ENCODE data around the gene TUBA4B.
"Not testable (repeated sequence)": the region's sequence is repeated elsewhere in the genome, so short reads cannot be mapped to it uniquely, and the experiment has no call there.

Gene TUBA4B

DNA sequence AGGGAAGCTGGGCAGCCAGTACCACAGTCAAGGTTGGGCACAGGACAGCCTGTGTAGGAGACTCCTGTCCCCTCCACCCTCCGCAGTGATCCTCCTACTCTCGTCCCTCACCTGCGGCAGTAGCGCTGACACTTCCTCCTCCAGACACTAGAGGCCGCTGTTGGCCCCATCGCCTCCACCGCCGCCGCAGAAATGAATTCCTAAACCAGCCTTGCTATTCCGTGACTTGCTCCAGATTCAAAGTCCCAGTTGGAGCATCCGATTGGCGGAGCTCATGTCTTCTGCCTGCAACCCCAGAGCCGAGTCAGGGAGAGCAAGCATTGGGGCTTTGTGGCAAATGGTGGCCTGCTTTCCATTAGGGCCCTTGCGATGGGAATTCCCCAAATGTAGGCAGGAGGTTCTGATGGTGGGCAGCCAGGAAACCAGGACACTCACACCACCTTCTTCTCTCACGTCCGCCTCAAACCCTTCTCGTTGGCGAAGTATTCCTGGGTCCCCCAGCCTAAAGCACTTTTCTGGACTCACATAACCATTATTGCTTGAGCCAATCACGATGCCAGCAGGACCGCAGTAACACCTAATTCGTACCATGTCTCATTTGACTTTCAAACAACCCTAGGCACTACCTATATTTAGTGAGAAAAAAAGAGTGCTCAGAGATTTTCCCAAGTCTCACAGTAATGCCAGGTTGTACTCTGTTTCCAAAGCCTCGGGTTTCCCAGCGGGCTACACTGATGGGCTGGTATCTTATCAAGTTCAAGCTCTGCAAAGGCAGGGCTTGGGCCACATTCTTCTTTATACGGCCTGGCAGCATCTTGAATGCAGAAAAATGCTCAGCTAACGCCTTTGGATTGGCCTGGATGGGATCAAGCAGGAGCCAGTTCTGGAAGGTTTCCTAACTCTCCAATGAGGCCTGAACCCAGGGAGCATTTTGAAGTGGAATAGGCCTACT lies 24.9 kb downstream of the TUBA4B start:
- peak; percentile 63 for DNase-seq (ENCODE audit: low read depth)

DNA sequence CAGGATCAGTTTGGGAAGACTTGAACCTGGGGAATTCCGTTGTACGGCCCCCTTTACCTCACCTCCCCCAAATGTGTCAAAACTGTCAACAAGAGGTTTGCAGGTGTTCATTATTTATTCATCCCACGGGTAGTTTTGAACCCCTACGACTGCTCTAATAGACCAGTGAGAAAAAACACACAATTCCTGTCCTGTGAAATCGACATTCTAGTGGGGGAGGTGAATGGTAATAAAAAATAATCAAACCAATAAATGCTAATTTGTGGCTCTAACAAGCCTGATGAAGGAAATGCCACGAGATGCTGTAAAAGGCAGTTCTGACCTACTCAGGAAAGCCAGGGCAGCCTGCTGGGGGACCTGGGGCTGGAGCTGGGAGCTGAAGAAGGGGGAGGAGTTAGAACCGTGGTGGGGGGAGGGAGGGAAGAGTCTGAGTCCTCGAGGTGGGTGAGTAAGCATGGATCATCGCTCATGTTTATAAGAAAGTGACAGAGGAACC lies 25.7 kb downstream of the TUBA4B start:
- DNase-seq (ENCODE audit: low read depth) = no peak

DNA sequence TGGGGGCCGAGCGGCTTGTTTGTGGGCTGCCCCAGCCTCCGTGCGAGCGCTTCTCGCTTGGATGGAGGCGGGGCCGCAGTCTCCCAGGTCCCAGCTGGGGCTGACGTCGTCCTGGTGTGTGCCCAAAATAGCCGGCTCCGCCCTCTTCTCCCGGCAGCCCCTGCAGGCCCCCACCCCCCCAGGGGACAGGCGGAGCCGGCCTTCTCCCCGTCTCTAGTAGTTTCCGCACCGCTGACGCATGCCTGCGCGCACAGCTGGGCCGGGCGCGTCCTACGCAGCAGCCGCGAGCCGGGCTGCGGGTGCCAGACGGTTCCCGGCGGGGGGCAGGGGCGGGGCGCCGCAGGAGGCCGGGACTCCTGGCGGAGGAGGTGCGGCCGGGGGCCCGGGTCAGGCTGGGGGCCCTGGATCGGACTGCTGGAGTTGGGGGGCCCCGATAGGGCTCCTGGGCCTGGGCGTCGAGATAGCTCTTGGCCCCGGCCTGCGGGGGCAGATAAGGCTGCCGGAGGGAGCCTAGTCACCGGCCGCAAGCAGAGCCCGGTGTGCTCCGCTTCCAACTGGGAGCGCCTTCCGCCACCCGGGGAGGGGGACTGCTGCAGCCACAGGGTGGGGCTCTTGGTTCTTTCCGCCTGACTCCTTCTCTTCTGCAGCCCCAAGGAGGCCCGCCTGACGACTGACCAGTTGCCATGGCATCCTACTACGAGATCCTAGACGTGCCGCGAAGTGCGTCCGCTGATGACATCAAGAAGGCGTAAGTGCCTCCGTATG lies 26.3 kb downstream of the TUBA4B start, which contains the start of gene DNAJB2:
TSS of gene DNAJB2 (plus strand) at position 216 of the 765 bp plus-strand sequence. CDS start at position 684, 468 bp downstream.
- peak; percentile 96 for DNase-seq (ENCODE audit: low read depth)

DNA sequence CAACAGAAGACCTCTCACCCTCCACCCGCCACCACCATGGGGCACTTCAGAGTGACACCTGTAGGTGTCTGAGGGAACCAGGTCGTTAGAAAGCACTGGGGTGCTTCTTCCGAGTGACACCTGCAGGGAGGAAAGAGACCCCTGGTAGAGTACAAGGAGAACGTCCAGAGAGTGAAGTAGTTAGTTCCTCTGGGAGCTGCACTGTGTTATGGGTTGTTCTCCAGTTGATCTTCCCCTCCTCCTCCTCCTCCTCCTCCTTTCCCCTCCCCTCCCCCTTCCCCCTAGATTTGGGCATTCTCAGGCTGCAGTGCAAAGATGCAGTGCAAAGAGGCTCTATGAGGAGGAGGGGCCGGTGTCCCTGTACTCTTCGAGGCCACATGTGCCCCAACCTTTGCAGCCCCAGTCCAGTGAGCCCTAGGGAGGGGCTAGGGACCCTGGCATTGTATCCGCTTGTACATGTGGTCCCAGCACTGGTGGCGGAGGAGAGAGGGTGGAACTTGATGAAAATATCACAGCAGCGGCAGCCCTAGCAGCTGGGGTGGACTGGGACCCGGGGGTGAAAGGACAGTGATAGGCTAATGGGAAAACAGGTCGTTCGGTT lies 27.0 kb downstream of the TUBA4B start:
- DNase-seq (ENCODE audit: low read depth) = no peak

DNA sequence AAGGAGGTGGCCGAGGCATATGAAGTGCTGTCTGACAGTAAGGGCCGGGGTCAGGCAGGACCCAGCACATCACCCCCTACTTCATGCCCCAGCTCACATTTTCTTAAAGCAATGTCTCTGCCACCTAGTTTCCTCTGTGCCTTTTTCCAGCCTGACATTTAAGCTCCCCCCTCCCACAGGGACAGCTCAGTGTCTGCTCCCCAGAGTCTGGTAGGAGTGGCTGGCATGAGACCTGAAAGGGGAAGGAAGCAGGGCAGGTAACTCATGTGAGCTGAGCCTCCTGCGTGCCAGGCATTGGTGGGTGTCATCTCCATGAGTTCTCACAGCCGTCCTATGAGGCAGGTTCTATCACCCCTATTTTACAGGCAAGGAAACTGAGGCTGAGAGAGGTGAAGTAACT lies 27.6 kb downstream of the TUBA4B start:
- DNase-seq (ENCODE audit: low read depth) = no peak

DNA sequence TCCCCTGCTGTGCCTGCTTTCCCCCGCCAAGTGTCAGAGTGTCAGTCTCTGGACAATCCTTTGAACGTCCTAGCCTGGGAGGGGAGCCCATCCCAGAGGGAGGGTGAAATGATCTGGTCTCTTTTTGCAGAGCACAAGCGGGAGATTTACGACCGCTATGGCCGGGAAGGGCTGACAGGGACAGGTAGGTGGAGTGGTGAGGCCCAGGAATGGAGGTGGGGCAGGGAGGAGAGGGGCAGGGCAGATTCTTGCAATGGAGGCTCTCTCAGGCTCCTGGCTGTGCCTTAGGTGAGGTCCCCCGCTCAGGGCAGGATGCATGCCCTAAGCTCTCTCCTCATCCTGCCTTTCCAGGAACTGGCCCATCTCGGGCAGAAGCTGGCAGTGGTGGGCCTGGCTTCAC lies 28.5 kb downstream of the TUBA4B start:
- DNase-seq (ENCODE audit: low read depth) = no peak

DNA sequence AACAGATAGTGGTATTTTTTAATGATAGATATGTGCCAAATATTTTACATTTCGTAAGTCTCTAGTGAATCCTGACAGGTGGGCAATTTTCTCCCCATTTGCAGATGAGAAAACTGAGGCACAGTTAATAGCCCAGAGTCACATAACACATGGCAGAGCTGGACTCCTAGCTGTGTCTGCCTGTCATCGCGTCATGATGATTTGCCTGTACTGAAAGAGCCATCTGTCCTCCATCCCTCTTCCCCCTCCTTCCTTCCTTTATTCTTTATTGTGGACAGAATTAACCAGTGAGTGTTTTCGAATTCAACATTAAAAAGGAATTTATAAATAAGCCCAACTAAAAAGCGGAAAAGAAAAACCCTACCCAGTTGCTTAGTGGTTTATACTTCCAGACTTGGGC lies 29.3 kb downstream of the TUBA4B start:
- DNase-seq (ENCODE audit: low read depth) = no peak

DNA sequence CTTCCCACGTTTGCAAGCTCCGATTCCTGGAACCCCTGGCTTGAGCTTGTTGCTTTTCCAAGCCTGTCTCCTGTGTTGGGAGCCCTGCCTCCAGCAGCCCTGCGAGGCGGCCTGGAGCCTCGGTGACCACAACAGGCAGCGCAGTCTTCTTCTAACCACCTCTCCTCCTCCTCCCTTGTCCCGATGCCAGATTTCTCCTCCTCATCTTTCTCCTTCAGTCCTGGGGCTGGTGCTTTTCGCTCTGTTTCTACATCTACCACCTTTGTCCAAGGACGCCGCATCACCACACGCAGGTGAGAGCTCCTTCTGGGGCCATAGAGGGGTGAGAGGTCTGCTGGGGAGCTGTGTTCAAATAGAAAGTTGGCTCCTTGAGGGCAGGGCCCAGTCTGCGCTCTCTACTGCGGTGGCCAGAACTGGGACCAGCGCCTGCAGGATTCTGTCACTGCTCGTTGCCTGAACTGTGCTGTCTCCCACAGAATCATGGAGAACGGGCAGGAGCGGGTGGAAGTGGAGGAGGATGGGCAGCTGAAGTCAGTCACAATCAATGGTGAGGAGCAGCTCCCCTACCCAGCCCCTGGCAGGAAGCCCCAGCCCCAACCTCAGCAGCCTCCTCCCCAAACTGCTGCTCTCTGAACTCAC lies 30.0 kb downstream of the TUBA4B start:
- no peak for DNase-seq (ENCODE audit: low read depth)

DNA sequence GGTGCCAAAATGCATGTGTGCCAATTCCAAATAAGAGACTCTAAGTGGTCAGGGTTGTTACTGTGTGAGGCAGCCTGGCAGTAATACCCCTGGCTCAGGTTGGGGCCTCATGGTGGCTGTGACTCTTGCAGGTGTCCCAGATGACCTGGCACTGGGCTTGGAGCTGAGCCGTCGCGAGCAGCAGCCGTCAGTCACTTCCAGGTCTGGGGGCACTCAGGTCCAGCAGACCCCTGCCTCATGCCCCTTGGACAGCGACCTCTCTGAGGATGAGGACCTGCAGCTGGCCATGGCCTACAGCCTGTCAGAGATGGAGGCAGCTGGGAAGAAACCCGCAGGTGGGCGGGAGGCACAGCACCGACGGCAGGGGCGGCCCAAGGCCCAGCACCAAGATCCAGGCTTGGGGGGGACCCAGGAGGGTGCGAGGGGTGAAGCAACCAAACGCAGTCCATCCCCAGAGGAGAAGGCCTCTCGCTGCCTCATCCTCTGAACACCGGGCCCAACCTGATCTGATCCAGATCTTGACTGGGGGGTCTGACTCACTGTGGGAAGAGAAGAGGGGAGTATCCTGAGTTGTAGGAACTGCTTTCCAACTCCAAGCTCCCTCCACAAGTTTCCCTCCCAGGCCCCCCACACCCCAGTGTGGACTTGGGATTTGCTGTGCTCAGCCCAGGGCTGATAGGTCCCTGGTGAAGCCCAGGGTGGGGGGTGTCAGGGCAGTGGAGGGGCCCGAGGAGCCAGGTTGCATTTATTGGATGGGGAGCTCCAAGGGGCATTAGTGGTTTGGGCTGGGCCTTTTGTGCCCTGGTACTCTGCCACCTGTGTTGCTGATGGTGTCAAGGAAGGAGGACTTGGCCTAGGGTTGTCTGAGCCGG lies 31.7 kb downstream of the TUBA4B start:
- DNase-seq (ENCODE audit: low read depth) = no peak

DNA sequence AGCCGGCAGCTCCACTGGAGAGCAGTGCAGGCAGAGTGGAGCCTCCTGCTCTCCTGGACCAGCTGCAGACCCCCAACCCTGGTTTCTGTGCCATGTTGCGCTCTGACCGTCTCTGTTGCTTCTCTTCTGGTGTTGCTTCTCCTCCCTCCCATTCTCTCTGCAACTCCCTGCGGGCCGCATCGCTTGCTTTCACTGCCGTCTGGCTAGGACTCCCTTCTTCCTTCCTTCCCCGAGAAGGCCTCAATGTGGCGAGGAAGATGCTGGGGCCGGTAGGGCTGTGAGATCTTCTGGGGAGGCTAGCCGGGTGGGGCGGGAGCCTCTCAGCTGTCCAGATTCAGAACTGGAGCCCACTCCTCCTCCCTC lies 32.3 kb downstream of the TUBA4B start:
- DNase-seq (ENCODE audit: low read depth) = no peak

DNA sequence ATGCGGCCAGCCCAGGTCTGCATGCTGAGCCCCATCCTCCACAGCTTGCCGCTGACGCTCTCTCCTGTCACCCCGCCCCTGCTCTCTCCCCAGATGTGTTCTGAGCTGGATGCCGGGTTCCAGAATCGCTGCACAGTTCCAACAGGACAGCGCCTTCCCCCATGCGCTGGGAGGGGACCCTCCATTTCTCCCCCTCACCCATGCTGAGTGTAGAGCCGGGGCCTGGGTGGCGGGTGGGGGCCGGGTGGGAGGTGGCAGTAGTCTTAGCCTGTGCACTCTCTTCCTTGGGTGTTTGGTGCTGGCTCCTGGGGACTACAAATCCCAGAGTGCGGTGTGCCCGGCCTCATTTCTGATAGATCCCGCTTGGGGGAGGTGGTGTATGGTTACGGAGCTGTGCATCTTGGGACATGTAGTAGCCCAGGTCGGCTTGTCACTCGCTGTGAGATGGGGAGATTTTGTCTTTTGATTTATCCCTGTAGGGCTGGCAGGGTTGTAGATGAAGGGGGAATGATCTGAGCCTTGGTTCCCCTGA lies 32.9 kb downstream of the TUBA4B start:
- DNase-seq (ENCODE audit: low read depth) = no peak

DNA sequence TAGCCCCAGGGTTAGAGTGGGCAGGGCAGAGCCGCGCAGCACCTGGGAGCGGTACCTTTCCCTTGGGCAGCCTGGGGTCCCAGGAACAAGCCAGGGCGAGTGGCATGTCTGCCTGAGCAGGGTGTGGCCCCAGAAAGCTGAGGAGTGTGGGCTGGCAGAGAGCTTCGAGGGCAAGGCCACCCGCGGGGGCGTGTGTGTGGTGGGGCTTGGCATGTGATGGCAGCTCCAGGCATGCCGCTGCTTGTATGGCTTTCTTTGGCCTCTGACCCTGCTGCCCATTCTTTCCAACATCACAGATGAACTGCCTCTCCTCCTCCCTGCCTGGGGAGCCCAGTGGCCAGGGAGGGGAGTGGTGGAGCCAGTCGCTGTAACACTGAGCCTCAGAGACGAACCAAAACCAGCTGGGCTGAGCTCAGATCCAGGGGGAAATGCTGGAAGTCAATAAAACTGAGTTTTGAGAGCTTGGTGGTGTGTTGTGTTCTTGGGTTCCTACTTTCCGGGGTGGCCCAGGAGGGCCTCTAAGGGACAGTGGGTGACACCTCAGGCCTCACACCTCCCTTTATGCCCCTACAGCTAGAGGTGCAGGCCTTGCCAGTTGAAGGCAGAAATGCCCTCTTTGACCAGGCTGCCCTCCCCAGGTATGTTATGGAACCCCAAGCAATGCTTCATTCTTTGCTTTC lies 33.5 kb downstream of the TUBA4B start:
- no peak for DNase-seq (ENCODE audit: low read depth)

DNA sequence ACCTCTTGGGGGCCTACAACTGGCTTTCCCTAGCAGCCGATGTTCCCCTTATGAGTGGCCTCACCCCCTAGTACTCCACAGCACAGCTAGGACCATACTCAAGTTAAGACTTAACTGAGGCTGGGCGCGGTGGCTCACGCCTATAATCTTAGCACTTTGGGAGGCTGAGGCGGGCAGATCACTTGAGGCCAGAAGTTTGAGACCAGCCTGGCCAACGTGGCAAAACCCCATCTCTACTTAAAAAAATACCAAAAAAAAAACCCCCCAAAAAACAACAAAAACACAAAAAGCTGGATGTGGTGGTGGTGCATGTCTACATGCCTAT lies 34.0 kb downstream of the TUBA4B start:
- DNase-seq (ENCODE audit: low read depth) = not testable (repeated sequence)

DNA sequence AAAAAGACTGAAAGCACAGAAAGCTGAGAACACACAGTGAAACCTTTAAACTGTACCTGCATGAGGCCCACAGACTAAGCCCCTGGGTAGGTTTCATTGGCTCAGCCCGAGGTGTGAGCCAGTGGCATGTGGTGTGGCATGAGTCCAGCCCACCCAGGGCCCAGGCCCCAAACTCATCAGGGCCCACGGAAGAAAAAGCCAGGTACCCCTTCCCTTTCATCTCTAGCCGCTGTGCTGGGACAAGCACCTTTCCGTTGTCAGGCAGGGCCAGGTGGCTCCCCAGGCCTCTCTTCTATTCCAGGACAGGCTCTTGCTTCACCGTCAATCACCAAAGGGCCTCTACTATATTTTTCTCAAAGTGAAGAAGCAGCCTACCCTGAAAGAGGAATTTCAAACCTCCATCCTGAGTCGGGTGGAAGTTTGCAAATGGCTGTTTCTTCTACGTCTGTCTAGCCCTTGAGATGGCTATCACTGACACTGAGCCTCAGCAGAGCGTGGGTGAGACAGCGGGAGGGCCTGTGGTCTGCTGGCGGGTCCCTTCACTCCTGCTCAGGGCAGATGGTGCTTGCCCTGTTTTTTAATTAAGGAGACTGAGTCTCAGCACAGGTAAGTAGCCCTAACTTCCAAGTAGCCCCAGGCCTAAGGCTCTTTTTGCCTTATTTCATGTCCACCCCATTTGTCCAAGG lies 34.7 kb downstream of the TUBA4B start:
- no peak for DNase-seq (ENCODE audit: low read depth)

DNA sequence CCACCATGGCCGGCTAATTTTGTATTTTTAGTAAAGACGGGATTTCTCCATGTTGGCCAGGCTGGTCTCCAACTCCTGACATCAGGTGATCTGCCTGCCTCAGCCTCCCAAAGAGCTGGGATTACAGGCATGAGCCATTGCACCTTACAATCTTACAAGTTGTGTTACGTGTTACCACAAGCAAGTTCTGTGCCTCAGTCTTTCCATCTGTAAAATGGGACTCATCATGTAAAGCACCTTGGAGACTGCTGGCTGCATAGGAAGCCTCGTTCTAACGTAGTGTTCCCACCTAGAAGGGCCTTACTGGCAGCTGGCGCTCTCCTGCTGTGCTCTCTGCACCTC lies 36.1 kb downstream of the TUBA4B start:
- no peak for DNase-seq (ENCODE audit: low read depth)

DNA sequence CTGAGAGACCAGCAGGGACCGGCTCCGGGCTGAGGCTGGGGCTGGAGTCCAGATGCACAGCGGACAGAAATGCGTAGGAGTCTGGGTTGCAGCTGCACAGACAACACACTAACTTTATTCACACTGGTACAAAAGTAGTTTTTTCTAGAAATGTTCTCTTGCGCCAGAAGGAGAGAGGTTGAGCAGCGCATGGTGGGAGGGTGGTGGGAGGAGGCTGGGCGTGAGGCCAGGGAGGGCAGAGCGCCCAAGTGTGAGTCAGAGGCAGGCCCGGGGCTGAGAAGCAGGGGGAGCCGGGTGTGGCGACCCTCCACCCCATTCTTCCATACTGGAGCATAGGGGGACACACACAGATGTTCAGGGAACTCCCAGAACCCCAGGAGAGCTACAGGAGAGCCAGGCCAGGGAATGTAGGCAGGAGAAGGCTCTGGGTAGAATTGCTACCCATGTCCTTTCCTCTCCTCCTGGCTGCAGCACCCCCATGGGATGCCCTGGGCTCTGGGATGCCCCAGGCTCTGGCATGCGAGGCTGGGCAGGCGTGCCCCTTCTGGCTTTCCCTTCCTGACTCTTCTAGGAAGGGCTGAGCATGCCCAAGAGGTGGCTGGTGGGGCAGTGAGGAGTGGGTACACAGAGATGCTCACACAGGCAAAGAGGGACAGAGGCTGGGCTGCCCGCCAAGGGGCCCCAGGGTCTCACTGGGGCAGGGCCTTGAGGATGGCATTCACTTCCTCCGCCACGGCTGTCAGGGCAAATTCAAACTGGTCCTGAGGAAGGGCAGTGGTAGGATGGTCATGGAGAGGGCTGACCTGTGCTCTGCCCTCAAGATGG lies 36.7 kb downstream of the TUBA4B start:
- DNase-seq (ENCODE audit: low read depth) = no peak

DNA sequence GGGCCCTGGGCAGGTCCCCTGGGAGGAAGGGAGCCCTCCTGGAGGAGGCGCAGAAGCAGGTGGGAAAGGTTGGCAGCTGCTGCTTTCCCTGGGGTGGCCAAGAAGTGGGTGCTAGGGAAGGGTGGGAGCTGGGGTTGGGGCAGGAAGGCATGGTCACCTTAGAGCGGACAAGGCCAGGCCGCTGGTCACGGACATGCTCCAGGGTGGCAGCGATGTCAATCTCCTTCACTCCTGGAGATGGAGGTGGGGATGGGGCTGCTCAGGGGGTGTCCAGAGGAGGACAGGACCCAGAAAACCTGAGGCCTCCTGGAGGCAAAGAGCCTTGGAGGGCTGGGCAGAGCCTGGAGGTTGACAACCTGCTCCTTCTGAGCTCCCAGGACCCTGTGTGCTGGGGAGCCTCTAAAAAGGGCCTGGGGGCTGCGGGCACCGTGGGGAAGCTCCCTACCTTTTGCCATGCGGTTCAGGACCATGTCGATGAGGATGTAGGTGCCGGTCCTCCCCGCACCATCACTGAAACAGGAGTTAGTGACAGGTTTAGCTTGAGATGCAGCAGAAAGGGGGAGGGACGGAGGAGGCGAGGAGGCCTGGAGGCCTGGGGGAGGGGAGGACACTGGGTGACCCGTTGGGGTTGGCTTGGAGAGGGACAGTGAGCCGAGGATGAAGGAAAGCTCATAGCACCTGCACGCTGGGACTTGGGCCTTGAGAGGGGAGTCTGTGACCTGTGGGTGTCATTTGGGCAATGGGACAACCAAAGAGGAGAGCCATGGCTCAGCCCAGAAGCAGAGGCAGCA lies 37.5 kb downstream of the TUBA4B start:
- DNase-seq (ENCODE audit: low read depth) = no peak

DNA sequence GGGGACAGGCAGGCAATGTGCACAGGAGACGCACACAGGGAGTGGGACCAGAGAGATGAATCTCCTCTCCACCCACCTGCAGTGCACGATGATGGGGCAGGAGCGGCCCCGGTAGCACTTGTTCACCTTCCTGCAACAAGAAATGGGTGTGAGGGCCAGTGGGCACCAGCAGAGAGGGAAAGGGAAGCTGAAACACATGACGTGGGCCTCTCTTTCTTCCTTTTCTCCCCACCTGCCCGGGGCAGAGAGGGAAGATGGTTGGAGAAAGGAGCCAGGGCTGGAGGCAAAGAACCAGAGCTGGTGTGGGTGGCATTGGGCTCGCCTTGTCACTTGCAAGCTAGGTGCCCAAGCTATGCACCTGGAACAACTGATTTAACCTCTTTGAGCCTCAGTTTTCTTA lies 38.4 kb downstream of the TUBA4B start:
- no peak for DNase-seq (ENCODE audit: low read depth)
